PC-3 (cell line): ENCODE data around the gene ADH6. TPM values are rescaled to one million over a fixed set of nuclear protein-coding genes. Genes with fewer than 3 reads are reported as not detected.

ENCODE experiments used
- ATAC-seq: fragments of 200-7000 bp; cut with Tn5 transposase; 2 replicates; pipeline ENCODE4 v1.9.1; 2020; ENCODE audit warnings: mild to moderate bottlenecking, moderate library complexity
- BruUV-seq: library from RNA; stranded (reverse); fragments of 400-500 nt; replicated peaks from 2 replicates; lab custom pipeline; 2021; lab: Mats Ljungman, UMichigan
- CTCF ChIA-PET: fragments of 300-600 bp; sonication (Branson Sonifier 250); formaldehyde crosslinking; loops from one replicate; lab custom pipeline; 2022; ENCODE audit warnings: antibody characterized with exemption; lab: Charles Lee
- POLR2A ChIA-PET: fragments of 300-600 bp; sonication (Branson Sonifier 250); formaldehyde crosslinking; loops from one replicate; lab custom pipeline; 2022; ENCODE audit warnings: antibody characterized with exemption; ENCODE audit not compliant: unreplicated experiment; lab: Charles Lee
- DNase-seq: peaks from one replicate; pipeline ENCODE4 v3.0.0-alpha.2; 2015
- H2AFZ ChIP-seq: fragments of 300-600 bp; sonication (generic); 2 replicates; pipeline ENCODE4 v1.6.0; 2016; ENCODE audit warnings: antibody characterized with exemption, low read length
- H3F3A ChIP-seq: fragments of 300-600 bp; sonication (generic); one replicate; pipeline ENCODE4 v1.6.0; 2017; ENCODE audit warnings: antibody characterized with exemption, low read length, control low read depth, mild to moderate bottlenecking; ENCODE audit not compliant: unreplicated experiment
- H3K27ac ChIP-seq: fragments of 300-600 bp; sonication (generic); 2 replicates; pipeline ENCODE4 v1.5.1; 2016; ENCODE audit warnings: mild to moderate bottlenecking, low read length
- H3K27me3 ChIP-seq: fragments of 300-600 bp; sonication (generic); 2 replicates; pipeline ENCODE4 v1.6.1; 2016; ENCODE audit warnings: low read length, mixed read lengths
- H3K36me3 ChIP-seq: fragments of 300-600 bp; sonication (generic); 2 replicates; pipeline ENCODE4 v1.6.1; 2016; ENCODE audit warnings: low read depth, mixed run types, low read length, mixed read lengths
- H3K4me1 ChIP-seq: fragments of 300-600 bp; sonication (generic); 2 replicates; pipeline ENCODE4 v1.5.1; 2016; ENCODE audit warnings: low read length; ENCODE audit not compliant: insufficient read depth
- H3K4me2 ChIP-seq: fragments of 300-600 bp; sonication (generic); 2 replicates; pipeline ENCODE4 v1.6.0; 2016; ENCODE audit warnings: low read length
- H3K4me3 ChIP-seq: fragments of 300-600 bp; sonication (generic); 2 replicates; pipeline ENCODE4 v1.5.1; 2016; ENCODE audit warnings: mild to moderate bottlenecking, low read length, mixed read lengths
- H3K79me2 ChIP-seq: fragments of 300-600 bp; sonication (generic); 2 replicates; pipeline ENCODE4 v1.6.1; 2017; ENCODE audit warnings: low read length, mixed read lengths
- H3K9ac ChIP-seq: fragments of 300-600 bp; sonication (generic); 2 replicates; pipeline ENCODE4 v1.6.0; 2016; ENCODE audit warnings: mild to moderate bottlenecking, low read length
- H3K9me2 ChIP-seq: fragments of 300-600 bp; sonication (generic); replicated peaks from 2 replicates; pipeline ENCODE4 v1.6.1; 2016; ENCODE audit warnings: mixed run types, low read length, mixed read lengths
- H3K9me3 ChIP-seq: fragments of 300-600 bp; sonication (generic); 2 replicates; pipeline ENCODE4 v1.6.1; 2016; ENCODE audit warnings: low read length, mixed read lengths
- H4K20me1 ChIP-seq: fragments of 300-600 bp; sonication (generic); 2 replicates; pipeline ENCODE4 v1.6.1; 2016; ENCODE audit warnings: low read length, mixed read lengths
- CTCF ChIP-seq: fragments of 300-600 bp; sonication (generic); conservative IDR thresholded peaks from 2 replicates; pipeline ENCODE4 v1.5.1; 2017; ENCODE audit warnings: antibody characterized with exemption, low read depth, mild to moderate bottlenecking, low read length
- EZH2 ChIP-seq: fragments of 300-600 bp; sonication (generic); IDR thresholded peaks from one replicate; pipeline ENCODE4 v1.6.1; 2017; ENCODE audit warnings: antibody characterized with exemption, mild to moderate bottlenecking, low read length; ENCODE audit not compliant: unreplicated experiment
- EZH2phosphoT487 ChIP-seq: fragments of 300-600 bp; sonication (generic); IDR thresholded peaks from 2 replicates; pipeline ENCODE4 v1.6.1; 2018; ENCODE audit warnings: mild to moderate bottlenecking, antibody characterized with exemption, low read length, borderline replicate concordance
- intact Hi-C: fragments of 100-400 bp; cut with micrococcal nuclease; formaldehyde crosslinking; loops from 2 replicates; pipeline ENCODE4 v1.9.0; 2023
- total RNA-seq: library from RNA; depleted of rRNA; stranded (reverse); fragments of >200 nt; gene quantifications from 2 replicates; pipeline ENCODE4 v1.2.3, GENCODE V29; 2014

Gene ADH6
- total RNA-seq, 1 experiment from 2014 or later: not detected

GRCh38 chr4:99205153-99205979 is 13.7 kb downstream of the ADH6 start:
- BruUV-seq: no TSS peak

DNA sequence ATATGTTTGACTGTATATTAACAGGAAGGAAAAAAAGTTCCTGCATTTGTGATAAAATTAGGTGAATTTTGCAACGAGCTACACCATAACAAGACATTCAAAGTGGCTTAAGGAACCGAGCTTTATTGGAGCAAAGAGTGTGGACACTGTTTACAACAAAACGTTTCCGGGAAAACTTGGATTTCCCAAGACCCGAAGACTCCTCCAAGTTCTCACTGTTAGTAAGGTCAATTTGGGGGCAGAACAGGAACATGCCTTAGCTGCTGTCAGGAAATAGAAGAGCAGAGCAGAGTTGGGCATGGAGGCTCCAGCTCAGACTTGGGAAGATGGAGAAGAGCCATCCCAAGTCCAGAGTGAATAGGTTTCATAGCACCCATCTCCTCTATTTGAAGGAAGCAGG is 16.5 kb downstream of the ADH6 start:
- no peaks in the 10 kb centered on the region for H3K27me3 ChIP-seq
- POLR2A ChIA-PET: no interaction called here
- no peak overlapping the region for H2AFZ ChIP-seq
- H3K27ac ChIP-seq: no peak overlapping the region
- intact Hi-C loops: no loop called here
- ATAC-seq: no peak
- DNase-seq: no peak
- no peak for TF ChIP-seq EZH2phosphoT487
- no peak for TF ChIP-seq EZH2
- TF ChIP-seq CTCF: no peak
- no peaks in the 10 kb centered on the region for H3F3A ChIP-seq
- CTCF ChIA-PET: no interaction called here
- H3K36me3 ChIP-seq: no peaks in the 10 kb centered on the region
- H3K79me2 ChIP-seq: no peaks in the 10 kb centered on the region
- H3K4me3 ChIP-seq: no peak overlapping the region
- H3K4me2 ChIP-seq: no peak overlapping the region
- no TSS peak for BruUV-seq
- no peaks in the 10 kb centered on the region for H3K9me2 ChIP-seq
- no peaks in the 10 kb centered on the region for H3K9me3 ChIP-seq
- no peaks in the 10 kb centered on the region for H3K4me1 ChIP-seq
- H3K9ac ChIP-seq: no peak overlapping the region
- no peaks in the 10 kb centered on the region for H4K20me1 ChIP-seq

More at GRCh38 chr4:99205153-99205979, 13.7 kb downstream of the ADH6 start:
- Histone ChIP-seq H3K4me3 (no peak overlapping the region), H3K27me3 (no peaks in the 10 kb centered on the region), H3K9ac (no peak overlapping the region), H3K4me1 (no peaks in the 10 kb centered on the region), H4K20me1 (no peaks in the 10 kb centered on the region), H3K36me3 (no peaks in the 10 kb centered on the region), H3K27ac (no peak overlapping the region), H3F3A (no peaks in the 10 kb centered on the region), H3K9me3 (no peaks in the 10 kb centered on the region), H3K79me2 (no peaks in the 10 kb centered on the region), H2AFZ (no peak overlapping the region), H3K4me2 (no peak overlapping the region), H3K9me2 (no peaks in the 10 kb centered on the region)
- intact Hi-C loops: no loop called here
- no peak for DNase-seq
- no peak for ATAC-seq
- POLR2A ChIA-PET: interaction anchor here (0.6 kb wide), 1 partner anchor 11 kb away, joined by 3 read pairs; no protein-coding TSS in a partner anchor
- CTCF ChIA-PET: no interaction called here
- TF ChIP-seq EZH2: no peak
- no peak for TF ChIP-seq EZH2phosphoT487
- TF ChIP-seq CTCF: no peak

- Histone ChIP-seq H3K4me2 (no peak overlapping the region), H3F3A (no peaks in the 10 kb centered on the region), H3K9me2 (no peaks in the 10 kb centered on the region), H2AFZ (no peak overlapping the region), H4K20me1 (no peaks in the 10 kb centered on the region), H3K79me2 (no peaks in the 10 kb centered on the region), H3K9ac (no peak overlapping the region), H3K27me3 (no peaks in the 10 kb centered on the region), H3K27ac (no peak overlapping the region), H3K9me3 (no peaks in the 10 kb centered on the region), H3K4me3 (no peak overlapping the region), H3K36me3 (no peaks in the 10 kb centered on the region), H3K4me1 (no peaks in the 10 kb centered on the region)
- BruUV-seq: no TSS peak
- no peak for ATAC-seq
- DNase-seq: no peak
- intact Hi-C loops: no loop called here
- ChIA-PET POLR2A (no interaction called here), CTCF (no interaction called here)
- no peak for TF ChIP-seq CTCF
- TF ChIP-seq EZH2phosphoT487: no peak
- TF ChIP-seq EZH2: no peak
These were observed 17.0 kb downstream of the ADH6 start for GRCh38 chr4:99202094-99202493.
